Measurements from ENCODE around the gene APCDD1.

Gene APCDD1

GRCh38 chr18:10470429-10470828 is 16.0 kb downstream of the APCDD1 start:
- Histone ChIP-seq H3K9ac (no peak overlapping the region), H3K79me2 (no peaks in the 10 kb centered on the region), H2AFZ (no peak overlapping the region), H3K9me3 (ENCODE audit: control insufficient read depth, low read length) (no peaks in the 10 kb centered on the region), H3K4me2 (ENCODE audit: low read length) (no peak overlapping the region), H3K4me3 (ENCODE audit: low read depth, low read length) (no peak overlapping the region), H3K36me3 (ENCODE audit: control insufficient read depth, insufficient read depth, low read length) (no peaks in the 10 kb centered on the region), H3K27me3 (ENCODE audit: control insufficient read depth, insufficient read depth, low read length) (no peaks in the 10 kb centered on the region), H3K4me1 (no peaks in the 10 kb centered on the region), H3K27ac (no peak overlapping the region)
- TF ChIP-seq CTCF (IDR thresholded peaks at IDR 0.05), result no peak

GRCh38 chr18:10471574-10471973 is 17.1 kb downstream of the APCDD1 start:
- H3K4me1 ChIP-seq, result no peaks in the 10 kb centered on the region

GRCh38 chr18:10473132-10473531 is 18.7 kb downstream of the APCDD1 start:
- Histone ChIP-seq H3K27me3 (ENCODE audit: control insufficient read depth, insufficient read depth, low read length) (no peaks in the 10 kb centered on the region), H3K9ac (no peak overlapping the region), H2AFZ (no peak overlapping the region), H3K9me3 (ENCODE audit: control insufficient read depth, low read length) (no peaks in the 10 kb centered on the region), H3K4me3 (ENCODE audit: low read depth, low read length) (no peak overlapping the region), H3K4me2 (ENCODE audit: low read length) (no peak overlapping the region), H3K36me3 (ENCODE audit: control insufficient read depth, insufficient read depth, low read length) (no peaks in the 10 kb centered on the region), H3K27ac (no peak overlapping the region), H3K4me1 (no peaks in the 10 kb centered on the region), H3K79me2 (no peaks in the 10 kb centered on the region)
- TF ChIP-seq CTCF (IDR thresholded peaks at IDR 0.05), result no peak

More at GRCh38 chr18:10471574-10471973, 17.1 kb downstream of the APCDD1 start:
- no peak for TF ChIP-seq CTCF (IDR thresholded peaks at IDR 0.05)
- H3K9ac ChIP-seq, result no peak overlapping the region
- no peaks in the 10 kb centered on the region for H3K27me3 ChIP-seq (ENCODE audit: control insufficient read depth, insufficient read depth, low read length)
- no peak overlapping the region for H3K4me3 ChIP-seq (ENCODE audit: low read depth, low read length)
- no peaks in the 10 kb centered on the region for H3K79me2 ChIP-seq
- no peak overlapping the region for H3K4me2 ChIP-seq (ENCODE audit: low read length)
- no peak overlapping the region for H2AFZ ChIP-seq
- no peaks in the 10 kb centered on the region for H3K36me3 ChIP-seq (ENCODE audit: control insufficient read depth, insufficient read depth, low read length)
- H3K27ac ChIP-seq, result no peak overlapping the region
- H3K9me3 ChIP-seq (ENCODE audit: control insufficient read depth, low read length), result no peaks in the 10 kb centered on the region

- H3K36me3 ChIP-seq (ENCODE audit: control insufficient read depth, insufficient read depth, low read length), result no peaks in the 10 kb centered on the region
- no peak for TF ChIP-seq CTCF (IDR thresholded peaks at IDR 0.05)
- H3K27me3 ChIP-seq (ENCODE audit: control insufficient read depth, insufficient read depth, low read length), result no peaks in the 10 kb centered on the region
- no peak overlapping the region for H3K9ac ChIP-seq
- no peak overlapping the region for H3K4me3 ChIP-seq (ENCODE audit: low read depth, low read length)
- no peak overlapping the region for H2AFZ ChIP-seq
- H3K4me2 ChIP-seq (ENCODE audit: low read length), result no peak overlapping the region
- H3K4me1 ChIP-seq, result no peaks in the 10 kb centered on the region
- H3K79me2 ChIP-seq, result no peaks in the 10 kb centered on the region
- H3K9me3 ChIP-seq (ENCODE audit: control insufficient read depth, low read length), result no peaks in the 10 kb centered on the region
- no peak overlapping the region for H3K27ac ChIP-seq
These were observed 19.9 kb downstream of the APCDD1 start for GRCh38 chr18:10474309-10474708.

GRCh38 chr18:10475276-10475653 is 20.8 kb downstream of the APCDD1 start:
- Histone ChIP-seq H3K9ac (no peak overlapping the region), H3K4me3 (ENCODE audit: low read depth, low read length) (no peak overlapping the region), H3K27me3 (ENCODE audit: control insufficient read depth, insufficient read depth, low read length) (no peaks in the 10 kb centered on the region), H3K36me3 (ENCODE audit: control insufficient read depth, insufficient read depth, low read length) (no peaks in the 10 kb centered on the region), H3K4me2 (ENCODE audit: low read length) (no peak overlapping the region), H3K79me2 (no peaks in the 10 kb centered on the region), H2AFZ (no peak overlapping the region), H3K27ac (no peak overlapping the region), H3K9me3 (ENCODE audit: control insufficient read depth, low read length) (no peaks in the 10 kb centered on the region), H3K4me1 (no peaks in the 10 kb centered on the region)
- no peak for TF ChIP-seq CTCF (IDR thresholded peaks at IDR 0.05)
